Esophagus (tissue), 2 donors: ENCODE data around the gene SP5. TPM values are rescaled to one million over a fixed set of nuclear protein-coding genes. Genes with fewer than 3 reads are reported as not detected.

Experiments
- H3K27ac ChIP-seq, 2 donors: one replicate each; pipeline ENCODE4 v1.5.1; 2013; ENCODE audit warnings: low read depth in 2 of 2, mild to moderate bottlenecking in 2 of 2, inconsistent platforms in 1 of 2, low read length in 1 of 2, moderate library complexity in 1 of 2
- H3K27me3 ChIP-seq, 2 donors: one replicate each; pipeline ENCODE4 v1.6.1; 2013; ENCODE audit warnings: low read length in 2 of 2, control low read depth in 1 of 2, mild to moderate bottlenecking in 1 of 2; ENCODE audit not compliant: insufficient read depth in 2 of 2, control insufficient read depth in 1 of 2
- H3K36me3 ChIP-seq, 2 donors: one replicate each; pipeline ENCODE4 v1.6.1; 2013; ENCODE audit warnings: low read length in 1 of 2; ENCODE audit not compliant: control insufficient read depth in 2 of 2, insufficient read depth in 2 of 2
- H3K4me1 ChIP-seq, 2 donors: one replicate each; pipeline ENCODE4 v1.6.1; 2013; ENCODE audit warnings: low read length in 1 of 2; ENCODE audit not compliant: control insufficient read depth in 2 of 2, insufficient read depth in 2 of 2
- H3K4me3 ChIP-seq, 2 donors: one replicate each; pipeline ENCODE4 v1.5.1; 2013; ENCODE audit warnings: low read length in 2 of 2, mild to moderate bottlenecking in 2 of 2, low read depth in 1 of 2, moderate library complexity in 1 of 2
- H3K9me3 ChIP-seq, 2 donors: one replicate each; pipeline ENCODE4 v1.6.1; 2013; ENCODE audit warnings: mild to moderate bottlenecking in 2 of 2, low read depth in 1 of 2, low read length in 1 of 2, moderate library complexity in 1 of 2; ENCODE audit not compliant: control insufficient read depth in 2 of 2, insufficient read depth in 1 of 2
- WGBS, 2 donors: extraction: QIAGEN DNeasy Blood & Tissue Kit; methylation state at CpG; one replicate each; pipeline ENCODE4 v1.1.7; 2013; 5-methylcytosine and 5-hydroxymethylcytosine counted together
- polyA plus RNA-seq, 2 donors: library from polyadenylated mRNA; stranded (reverse); fragments of 200-250 nt; gene quantifications; one replicate each; pipeline ENCODE4 v1.2.3, GENCODE V29; 2013
- donor health status: healthy with polysubstance abuse.
- donor health status: Bipolar disorder and iron deficiency.

The SP5 gene
- polyA plus RNA-seq, 2 donors: 0.43 to 0.54 TPM

- Histone ChIP-seq H3K36me3 (no peaks in the 10 kb centered on the region), H3K27ac (no peak overlapping the region)
- 61 to 88% methylated on average over 1 of the region's 1 CpG for WGBS, 2 donors
These were observed 33.8 kb upstream of the SP5 start for GRCh38 chr2:170681311-170681710.

GRCh38 chr2:170685591-170685990 is 29.5 kb upstream of the SP5 start:
- peaks cover 0 to 2% of the 10 kb centered on the region in 2 donors for H3K4me1 ChIP-seq
- H3K27me3 ChIP-seq: no peaks in the 10 kb centered on the region
- WGBS, 2 donors: 61 to 63% methylated on average over 4 of the region's 4 CpGs
- no peak overlapping the region for H3K4me3 ChIP-seq
- no peaks in the 10 kb centered on the region for H3K36me3 ChIP-seq
- H3K9me3 ChIP-seq: no peaks in the 10 kb centered on the region
- H3K27ac ChIP-seq: no peak overlapping the region

More at GRCh38 chr2:170681311-170681710, 33.8 kb upstream of the SP5 start:
- Histone ChIP-seq H3K27me3 (no peaks in the 10 kb centered on the region), H3K4me3 (no peak overlapping the region), H3K9me3 (no peaks in the 10 kb centered on the region), H3K4me1 (no peaks in the 10 kb centered on the region)

- 58 to 65% methylated on average over 5 of the region's 5 CpGs for WGBS, 2 donors
- H3K27ac ChIP-seq: peak overlapping the region in 1 of 2 donors; percentile 4
- H3K4me1 ChIP-seq: peaks cover 0 to 2% of the 10 kb centered on the region in 2 donors
- no peak overlapping the region for H3K4me3 ChIP-seq
- H3K36me3 ChIP-seq: no peaks in the 10 kb centered on the region
- no peaks in the 10 kb centered on the region for H3K27me3 ChIP-seq
- no peaks in the 10 kb centered on the region for H3K9me3 ChIP-seq
These were observed 25.7 kb upstream of the SP5 start for GRCh38 chr2:170689481-170689880.

GRCh38 chr2:170690640-170691039 is 24.5 kb upstream of the SP5 start:
- no peak overlapping the region for H3K27ac ChIP-seq
- H3K9me3 ChIP-seq: no peaks in the 10 kb centered on the region
- H3K36me3 ChIP-seq: no peaks in the 10 kb centered on the region
- H3K4me1 ChIP-seq: peaks cover 0 to 2% of the 10 kb centered on the region in 2 donors
- no peaks in the 10 kb centered on the region for H3K27me3 ChIP-seq
- no peak overlapping the region for H3K4me3 ChIP-seq
- 76 to 79% methylated on average over 8 of the region's 8 CpGs for WGBS, 2 donors

GRCh38 chr2:170694316-170694715 is 20.8 kb upstream of the SP5 start:
- no peaks in the 10 kb centered on the region for H3K27me3 ChIP-seq
- peaks cover 0 to under 1% of the 10 kb centered on the region in 2 donors for H3K4me1 ChIP-seq
- WGBS, 2 donors: 82 to 86% methylated on average over 11 of the region's 11 CpGs
- H3K36me3 ChIP-seq: no peaks in the 10 kb centered on the region
- H3K4me3 ChIP-seq: no peak overlapping the region
- no peaks in the 10 kb centered on the region for H3K9me3 ChIP-seq
- no peak overlapping the region for H3K27ac ChIP-seq

GRCh38 chr2:170695521-170696410 is 19.4 kb upstream of the SP5 start:
- Histone ChIP-seq H3K27ac (no peak overlapping the region), H3K4me3 (no peak overlapping the region), H3K27me3 (no peaks in the 10 kb centered on the region), H3K36me3 (no peaks in the 10 kb centered on the region), H3K9me3 (no peaks in the 10 kb centered on the region), H3K4me1 (no peaks in the 10 kb centered on the region)
- WGBS, 2 donors: 69% methylated on average over 6 of the region's 6 CpGs

- no peaks in the 10 kb centered on the region for H3K9me3 ChIP-seq
- H3K36me3 ChIP-seq: no peaks in the 10 kb centered on the region
- no peaks in the 10 kb centered on the region for H3K4me1 ChIP-seq
- 91 to 93% methylated on average over 3 of the region's 3 CpGs for WGBS, 2 donors
- no peaks in the 10 kb centered on the region for H3K27me3 ChIP-seq
- no peak overlapping the region for H3K27ac ChIP-seq
- H3K4me3 ChIP-seq: no peak overlapping the region
These were observed 18.2 kb upstream of the SP5 start for GRCh38 chr2:170696948-170697347.

GRCh38 chr2:170701011-170701410 is 14.1 kb upstream of the SP5 start:
- WGBS, 2 donors: 82 to 84% methylated on average over 4 of the region's 4 CpGs
- Histone ChIP-seq H3K9me3 (no peaks in the 10 kb centered on the region), H3K4me1 (peaks cover 0 to 3% of the 10 kb centered on the region in 2 donors)

GRCh38 chr2:170703776-170704476 is 11.2 kb upstream of the SP5 start:
- WGBS, 2 donors: 83 to 88% methylated on average over 4 of the region's 4 CpGs
- H3K9me3 ChIP-seq: no peaks in the 10 kb centered on the region
- no peaks in the 10 kb centered on the region for H3K27me3 ChIP-seq
- H3K4me3 ChIP-seq: no peak overlapping the region
- H3K27ac ChIP-seq: no peak overlapping the region
- H3K36me3 ChIP-seq: no peaks in the 10 kb centered on the region
- H3K4me1 ChIP-seq: peaks cover 0 to 3% of the 10 kb centered on the region in 2 donors

More at GRCh38 chr2:170701011-170701410, 14.1 kb upstream of the SP5 start:
- H3K27me3 ChIP-seq: no peaks in the 10 kb centered on the region
- H3K4me3 ChIP-seq: no peak overlapping the region
- no peaks in the 10 kb centered on the region for H3K36me3 ChIP-seq
- H3K27ac ChIP-seq: no peak overlapping the region
